GM10266 (cell line): ENCODE data around the gene SCLY.

Experiments used
- DNase-seq: peaks from one replicate; pipeline ENCODE4 v3.0.0; 2012; ENCODE audit errors: extremely low spot score
- TF ChIP-seq, protein P1 (sequence below): IDR thresholded peaks from 2 replicates; pipeline ENCODE4 v1.5.1; 2012; ENCODE audit warnings: mild to moderate bottlenecking, low read depth; ENCODE audit not compliant: control insufficient read depth, insufficient read depth; ENCODE audit errors: missing control alignments

Gene SCLY

DNA sequence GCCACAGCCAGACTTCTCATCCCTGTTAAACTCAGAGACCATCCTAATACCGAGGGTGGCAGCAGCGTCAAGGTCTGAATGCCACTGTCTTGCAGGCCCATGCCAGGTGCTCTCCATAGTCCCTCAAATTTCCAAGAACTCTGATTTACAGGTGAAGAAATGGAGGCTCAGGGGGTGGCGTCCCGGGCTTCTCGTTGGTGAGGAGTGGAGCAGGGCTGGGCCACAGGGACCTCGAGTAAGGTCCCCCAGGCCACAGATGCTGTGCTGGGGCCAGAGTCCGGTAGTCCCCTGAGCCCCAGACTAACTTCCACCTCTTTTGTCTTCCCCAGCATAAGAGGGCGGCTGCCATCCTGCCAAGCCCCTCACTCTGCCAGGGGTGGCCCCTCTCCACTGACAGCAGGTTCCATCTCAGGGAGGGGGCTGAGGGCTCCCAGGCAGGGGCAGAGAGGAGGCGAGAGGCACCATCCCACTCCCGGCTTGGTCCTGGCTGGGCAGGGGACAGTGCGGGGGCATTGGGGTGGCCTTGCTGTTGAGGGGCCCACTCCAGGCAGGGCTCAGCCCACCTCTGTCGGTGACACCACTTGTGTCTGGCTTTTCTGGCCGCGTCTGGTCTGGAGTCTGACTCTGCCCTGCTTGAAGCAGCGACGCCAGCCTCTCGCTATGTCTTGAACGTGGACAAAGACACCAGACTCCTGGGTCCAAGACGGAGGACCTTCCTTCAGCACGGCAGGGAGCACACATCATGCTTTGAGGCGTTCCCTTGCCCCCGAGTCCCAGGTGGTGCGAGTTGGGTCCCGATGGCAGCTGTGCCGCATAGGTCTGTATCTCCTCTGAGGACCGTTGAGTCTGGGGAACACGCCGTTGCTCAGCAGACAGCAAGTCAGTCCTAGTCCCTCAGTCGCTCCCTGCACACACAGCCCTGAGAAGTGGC, 61.8 kb downstream of the SCLY start:
- TF ChIP-seq, protein P1, sequence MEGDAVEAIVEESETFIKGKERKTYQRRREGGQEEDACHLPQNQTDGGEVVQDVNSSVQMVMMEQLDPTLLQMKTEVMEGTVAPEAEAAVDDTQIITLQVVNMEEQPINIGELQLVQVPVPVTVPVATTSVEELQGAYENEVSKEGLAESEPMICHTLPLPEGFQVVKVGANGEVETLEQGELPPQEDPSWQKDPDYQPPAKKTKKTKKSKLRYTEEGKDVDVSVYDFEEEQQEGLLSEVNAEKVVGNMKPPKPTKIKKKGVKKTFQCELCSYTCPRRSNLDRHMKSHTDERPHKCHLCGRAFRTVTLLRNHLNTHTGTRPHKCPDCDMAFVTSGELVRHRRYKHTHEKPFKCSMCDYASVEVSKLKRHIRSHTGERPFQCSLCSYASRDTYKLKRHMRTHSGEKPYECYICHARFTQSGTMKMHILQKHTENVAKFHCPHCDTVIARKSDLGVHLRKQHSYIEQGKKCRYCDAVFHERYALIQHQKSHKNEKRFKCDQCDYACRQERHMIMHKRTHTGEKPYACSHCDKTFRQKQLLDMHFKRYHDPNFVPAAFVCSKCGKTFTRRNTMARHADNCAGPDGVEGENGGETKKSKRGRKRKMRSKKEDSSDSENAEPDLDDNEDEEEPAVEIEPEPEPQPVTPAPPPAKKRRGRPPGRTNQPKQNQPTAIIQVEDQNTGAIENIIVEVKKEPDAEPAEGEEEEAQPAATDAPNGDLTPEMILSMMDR = no peak

DNA sequence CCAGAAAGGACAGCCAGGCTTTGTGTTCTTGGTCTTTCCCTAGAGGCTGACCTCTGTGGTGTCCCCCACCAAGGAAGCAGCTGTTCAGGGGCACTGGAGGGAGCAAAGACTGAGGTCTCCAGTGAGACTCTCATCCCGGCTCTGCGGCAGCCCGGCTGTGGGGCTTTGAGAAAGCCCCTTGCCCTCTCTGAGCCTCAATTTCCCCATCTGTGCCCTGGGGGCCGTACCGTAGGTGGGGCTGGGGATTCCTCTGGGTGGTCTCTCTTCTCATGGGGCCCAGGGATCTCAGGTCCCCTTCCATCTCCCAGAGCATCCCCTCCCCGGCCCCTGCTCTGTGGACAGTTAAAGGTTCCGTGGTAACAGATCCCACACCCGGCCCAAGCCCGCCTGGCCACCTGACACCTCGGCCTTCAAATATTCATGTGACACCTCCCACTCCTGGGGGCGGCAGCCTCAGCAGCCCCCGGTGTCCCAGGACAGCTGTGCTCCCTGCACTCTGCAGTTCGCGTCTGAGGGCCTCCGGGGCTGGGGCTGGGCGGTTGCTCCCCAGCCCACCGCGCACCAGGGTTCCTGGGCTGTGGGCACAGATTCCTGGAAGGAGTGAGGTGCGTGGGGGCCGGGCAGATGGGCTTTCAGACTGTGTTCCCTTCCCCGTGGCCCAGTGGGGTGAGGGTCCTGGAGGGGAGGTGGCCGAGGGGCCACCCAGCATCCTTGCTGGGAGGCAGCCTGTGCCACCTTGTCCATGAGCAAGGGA, 62.6 kb downstream of the SCLY start:
- DNase-seq = no peak
- TF ChIP-seq, protein P1 = no peak

More for the DNA sequence above, 61.8 kb downstream of the SCLY start:
- no peak for DNase-seq

DNA sequence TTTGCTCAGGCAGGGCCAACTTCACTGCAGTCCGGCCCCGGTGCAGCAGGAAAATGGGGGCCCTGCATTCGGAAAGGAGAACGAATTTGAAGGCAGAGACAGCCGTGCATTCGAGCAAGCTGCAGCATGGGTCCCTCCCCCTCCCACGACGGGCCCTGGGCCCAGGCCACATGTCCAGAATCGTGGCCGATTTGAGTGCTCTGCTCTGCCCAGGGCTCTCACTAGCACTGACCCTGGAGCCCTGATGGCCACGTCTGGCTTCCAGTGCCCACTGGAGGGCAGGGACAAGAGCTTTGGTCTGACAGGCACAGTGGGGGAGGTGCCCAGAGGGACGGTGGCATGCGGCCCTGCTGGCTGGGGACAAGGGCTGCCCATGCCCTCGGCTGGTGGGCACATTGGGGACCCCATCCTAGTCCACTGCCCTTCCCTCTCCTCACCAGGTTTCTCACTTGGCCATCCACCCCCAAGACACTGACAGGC, 63.2 kb downstream of the SCLY start:
- no peak for DNase-seq
- TF ChIP-seq, protein P1 = no peak

DNA sequence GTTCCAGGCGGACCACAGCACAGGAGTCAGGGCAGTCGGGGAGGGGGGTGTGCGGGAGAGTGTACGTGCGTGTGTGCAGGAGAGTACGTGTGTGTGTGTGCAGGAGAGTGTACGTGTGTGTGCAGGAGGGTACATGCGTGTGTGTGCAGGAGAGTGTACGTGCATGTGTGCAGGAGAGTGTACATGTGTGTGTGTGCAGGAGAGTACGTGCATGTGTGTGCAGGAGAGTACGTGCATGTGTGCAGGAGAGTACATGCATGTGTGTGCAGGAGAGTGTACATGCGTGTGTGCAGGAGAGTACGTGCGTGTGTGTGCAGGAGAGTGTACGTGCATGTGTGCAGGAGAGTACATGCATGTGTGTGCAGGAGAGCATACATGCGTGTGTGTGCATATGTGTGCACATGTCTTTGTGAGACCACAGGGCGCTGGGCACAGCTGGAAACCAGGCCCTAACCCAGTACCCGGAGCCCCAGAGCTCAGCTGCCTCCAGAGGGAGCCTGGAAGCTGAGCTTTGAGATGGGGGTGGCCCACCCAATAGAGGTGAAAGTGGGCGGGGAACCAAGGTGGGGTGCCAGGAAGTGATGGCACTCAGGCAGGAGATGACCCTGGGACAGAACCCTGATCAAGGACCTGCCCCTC, 63.8 kb downstream of the SCLY start:
- TF ChIP-seq, protein P1 = no peak
- DNase-seq = no peak

DNA sequence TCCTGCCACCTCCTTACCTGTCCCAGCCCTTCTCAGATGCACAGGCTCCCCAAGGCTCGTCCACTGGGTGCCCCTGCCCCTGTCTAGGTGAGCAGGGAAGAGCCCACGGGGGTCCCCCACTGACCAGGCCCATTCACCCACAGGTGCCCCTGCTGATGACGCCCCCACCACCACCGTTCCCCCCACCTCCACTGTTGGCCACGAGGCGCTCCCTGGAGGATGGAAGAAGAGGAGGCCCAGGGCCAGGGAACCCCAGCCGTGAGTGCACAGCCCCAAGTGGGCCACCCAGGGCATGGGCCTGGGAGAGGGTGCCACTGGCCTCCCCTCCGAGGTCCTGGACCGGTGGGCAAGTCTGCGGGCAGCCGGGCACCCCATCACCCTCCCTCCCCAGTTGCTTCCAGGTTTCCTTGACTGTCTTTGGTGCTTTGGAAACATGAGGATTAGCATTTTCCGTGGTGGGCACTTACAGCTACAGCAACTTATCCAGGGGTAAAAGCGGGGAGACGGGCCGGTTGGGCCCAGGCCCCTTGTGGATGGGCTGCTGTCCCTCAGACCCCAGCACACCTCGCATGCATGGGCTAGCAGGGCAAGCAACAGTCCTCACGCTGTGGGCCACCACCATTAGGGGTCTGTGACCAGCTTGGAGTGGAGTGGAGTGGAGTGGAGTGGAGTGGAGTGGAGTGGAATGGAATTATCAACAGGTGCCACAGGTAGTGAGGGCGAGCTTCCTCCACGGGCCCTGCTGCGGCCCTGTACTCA, 64.5 kb downstream of the SCLY start:
- DNase-seq = no peak
- TF ChIP-seq, protein P1 = no peak

DNA sequence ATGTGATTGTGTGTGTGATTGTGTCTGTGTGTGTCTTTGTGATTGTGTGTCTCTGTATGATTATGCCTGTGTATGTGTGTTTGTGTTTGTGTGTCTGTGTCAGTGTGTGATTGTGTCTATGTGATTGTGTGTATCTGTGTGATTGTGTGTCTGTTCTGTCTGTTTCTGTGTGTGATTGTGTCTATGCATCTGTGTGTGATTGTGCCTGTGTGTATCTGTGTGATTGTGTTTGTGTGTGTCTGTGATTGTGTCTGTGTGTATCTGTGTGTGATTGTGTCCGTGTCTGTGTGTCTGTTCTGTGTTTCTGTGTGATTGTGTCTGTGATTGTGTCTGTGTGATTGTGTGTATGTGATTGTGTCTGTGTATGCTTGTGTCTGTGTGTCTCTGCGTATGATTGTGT, 65.5 kb downstream of the SCLY start:
- TF ChIP-seq, protein P1 = no peak
- DNase-seq = no peak
